Spleen (tissue), 7 donors: ENCODE results near the gene SPATA1.

Experiments used
- POLR2A ChIP-seq, 3 donors: fragments of 450-650 bp; IDR thresholded peaks; one replicate each; pipeline ENCODE4 v1.5.1; 2017; ENCODE audit warnings: antibody characterized with exemption in 3 of 3, mild to moderate bottlenecking in 1 of 3
- POLR2AphosphoS5 ChIP-seq, 3 donors: sonication (generic); formaldehyde crosslinking; IDR thresholded peaks; one replicate each; pipeline ENCODE4 v1.5.1; 2017; ENCODE audit warnings: antibody characterized with exemption in 3 of 3
- TF ChIP-seq, protein P1 (sequence below), 11 experiments: fragments of 200-600 bp in 7 of 11; fragments of 450-650 bp in 4 of 11; sonication (generic) in 4 of 11; IDR thresholded peaks in 8 of 11; conservative IDR thresholded peaks in 3 of 11; 1 replicate in 7 of 11; 2 replicates in 4 of 11; pipeline versions ENCODE4 v1.4.0 to v1.8.0; 2016 to 2021; ENCODE audit warnings: antibody characterized with exemption in 11 of 11, inconsistent platforms in 4 of 11, mild to moderate bottlenecking in 1 of 11
- donor health status: DM: no; HTN: no; CAD: no; lungs with moderate emphysema.
- donor health status: DM: no; HTN: no; CAD: no.
- donor health status: DM: no; HTN: no; CAD: no.

DNA sequence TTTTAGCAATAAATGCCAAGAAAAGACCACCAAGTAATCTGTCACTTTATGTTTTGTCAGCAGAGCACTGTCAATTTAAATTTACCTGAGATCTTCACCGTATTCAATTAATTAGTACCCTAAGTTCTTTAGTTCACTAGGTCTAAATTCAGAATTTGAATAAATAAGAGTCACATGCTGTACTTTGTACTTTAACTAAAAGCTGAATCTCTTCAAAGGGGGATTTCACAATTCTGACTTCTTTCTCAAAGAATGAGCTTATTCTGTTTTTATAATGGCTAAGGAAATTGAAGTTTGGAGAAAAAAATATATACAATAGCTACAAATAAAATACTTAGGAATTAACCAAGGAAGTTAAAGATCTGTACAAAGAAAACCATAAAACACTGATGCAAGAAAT is 2.3 kb downstream of the SPATA1 start:
- TF ChIP-seq, protein P1, sequence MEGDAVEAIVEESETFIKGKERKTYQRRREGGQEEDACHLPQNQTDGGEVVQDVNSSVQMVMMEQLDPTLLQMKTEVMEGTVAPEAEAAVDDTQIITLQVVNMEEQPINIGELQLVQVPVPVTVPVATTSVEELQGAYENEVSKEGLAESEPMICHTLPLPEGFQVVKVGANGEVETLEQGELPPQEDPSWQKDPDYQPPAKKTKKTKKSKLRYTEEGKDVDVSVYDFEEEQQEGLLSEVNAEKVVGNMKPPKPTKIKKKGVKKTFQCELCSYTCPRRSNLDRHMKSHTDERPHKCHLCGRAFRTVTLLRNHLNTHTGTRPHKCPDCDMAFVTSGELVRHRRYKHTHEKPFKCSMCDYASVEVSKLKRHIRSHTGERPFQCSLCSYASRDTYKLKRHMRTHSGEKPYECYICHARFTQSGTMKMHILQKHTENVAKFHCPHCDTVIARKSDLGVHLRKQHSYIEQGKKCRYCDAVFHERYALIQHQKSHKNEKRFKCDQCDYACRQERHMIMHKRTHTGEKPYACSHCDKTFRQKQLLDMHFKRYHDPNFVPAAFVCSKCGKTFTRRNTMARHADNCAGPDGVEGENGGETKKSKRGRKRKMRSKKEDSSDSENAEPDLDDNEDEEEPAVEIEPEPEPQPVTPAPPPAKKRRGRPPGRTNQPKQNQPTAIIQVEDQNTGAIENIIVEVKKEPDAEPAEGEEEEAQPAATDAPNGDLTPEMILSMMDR (IDR thresholded peaks at IDR 0.05 in 8 of 11, conservative IDR thresholded peaks at IDR 0.05 in 3 of 11) = no peak
- no peak for TF ChIP-seq POLR2A (IDR thresholded peaks at IDR 0.05)
- TF ChIP-seq POLR2AphosphoS5 (IDR thresholded peaks at IDR 0.05) = no peak
